Measurements from ENCODE around the gene PDZRN4.

Gene PDZRN4

GRCh38 chr12:41589878-41590277, 401.8 kb downstream of the PDZRN4 start:
- no peak for TF ChIP-seq TAF1 (IDR thresholded peaks at IDR 0.05; ENCODE audit: borderline replicate concordance, insufficient read depth, low read length)
- no peak for TF ChIP-seq REST (IDR thresholded peaks at IDR 0.05; ENCODE audit: insufficient read depth in 1 of 2, low read depth in 2 of 2, low read length in 2 of 2)
- TF ChIP-seq FOXP2 (optimal IDR thresholded peaks at IDR 0.05; ENCODE audit: borderline replicate concordance, extremely low read depth, extremely low read length, insufficient read depth), result no peak
- no peak for TF ChIP-seq SIN3A (IDR thresholded peaks at IDR 0.05; ENCODE audit: borderline replicate concordance, insufficient read depth, low read length)
- no peak for TF ChIP-seq POLR2AphosphoS5 (IDR thresholded peaks at IDR 0.05; ENCODE audit: low read depth, low read length)

- TF ChIP-seq FOXP2 (optimal IDR thresholded peaks at IDR 0.05; ENCODE audit: borderline replicate concordance, extremely low read depth, extremely low read length, insufficient read depth) (no peak), REST (IDR thresholded peaks at IDR 0.05; ENCODE audit: insufficient read depth in 1 of 2, low read depth in 2 of 2, low read length in 2 of 2) (no peak), SIN3A (IDR thresholded peaks at IDR 0.05; ENCODE audit: borderline replicate concordance, insufficient read depth, low read length) (no peak), TAF1 (IDR thresholded peaks at IDR 0.05; ENCODE audit: borderline replicate concordance, insufficient read depth, low read length) (no peak), POLR2AphosphoS5 (IDR thresholded peaks at IDR 0.05; ENCODE audit: low read depth, low read length) (no peak)
These were observed 408.1 kb downstream of the PDZRN4 start for GRCh38 chr12:41596190-41596589.

GRCh38 chr12:41604830-41605229, 416.7 kb downstream of the PDZRN4 start:
- TF ChIP-seq TAF1 (IDR thresholded peaks at IDR 0.05; ENCODE audit: borderline replicate concordance, insufficient read depth, low read length) (no peak), FOXP2 (optimal IDR thresholded peaks at IDR 0.05; ENCODE audit: borderline replicate concordance, extremely low read depth, extremely low read length, insufficient read depth) (no peak), REST (IDR thresholded peaks at IDR 0.05; ENCODE audit: insufficient read depth in 1 of 2, low read depth in 2 of 2, low read length in 2 of 2) (no peak), SIN3A (IDR thresholded peaks at IDR 0.05; ENCODE audit: borderline replicate concordance, insufficient read depth, low read length) (no peak), POLR2AphosphoS5 (IDR thresholded peaks at IDR 0.05; ENCODE audit: low read depth, low read length) (no peak)

- TF ChIP-seq SIN3A (IDR thresholded peaks at IDR 0.05; ENCODE audit: borderline replicate concordance, insufficient read depth, low read length) (no peak), POLR2AphosphoS5 (IDR thresholded peaks at IDR 0.05; ENCODE audit: low read depth, low read length) (no peak), FOXP2 (optimal IDR thresholded peaks at IDR 0.05; ENCODE audit: borderline replicate concordance, extremely low read depth, extremely low read length, insufficient read depth) (no peak), REST (IDR thresholded peaks at IDR 0.05; ENCODE audit: insufficient read depth in 1 of 2, low read depth in 2 of 2, low read length in 2 of 2) (no peak), TAF1 (IDR thresholded peaks at IDR 0.05; ENCODE audit: borderline replicate concordance, insufficient read depth, low read length) (no peak)
These were observed 417.6 kb downstream of the PDZRN4 start for GRCh38 chr12:41605545-41606305.

All from PFSK-1 (cell line).